Keratinocyte (primary cell): Measurements from ENCODE around the gene NEUROD2. TPM values are rescaled to one million over a fixed set of nuclear protein-coding genes. Genes with fewer than 3 reads are reported as not detected.

Experiments
- DNase-seq: peaks from one replicate; pipeline ENCODE4 v3.0.0-alpha.2; 2011; ENCODE audit warnings: low read depth, missing footprints, low spot score
- FAIRE-seq: peaks from 2 replicates; lab custom pipeline; 2011; peaks lifted over from hg19 to GRCh38; lab: Jason Lieb, UNC
- H2AFZ ChIP-seq: 2 replicates; pipeline ENCODE4 v1.6.0; 2012; ENCODE audit warnings: low read length, control low read depth, inconsistent platforms; ENCODE audit not compliant: control insufficient read depth
- H3K27ac ChIP-seq: 2 replicates; pipeline ENCODE4 v1.5.1; 2011; ENCODE audit warnings: low read length; ENCODE audit not compliant: control insufficient read depth, insufficient read depth
- H3K27me3 ChIP-seq: 3 replicates; pipeline ENCODE4 v1.6.0; 2011; ENCODE audit warnings: low read length; ENCODE audit not compliant: control insufficient read depth, insufficient read depth; ENCODE audit errors: extremely low read depth
- H3K36me3 ChIP-seq, 2 experiments: 2 replicates in 1 of 2; 3 replicates in 1 of 2; pipeline ENCODE4 v1.5.1; 2011; ENCODE audit warnings: low read length in 2 of 2, mild to moderate bottlenecking in 1 of 2; ENCODE audit not compliant: control insufficient read depth in 2 of 2, insufficient read depth in 2 of 2; ENCODE audit errors: extremely low read depth in 1 of 2
- H3K4me1 ChIP-seq: 3 replicates; pipeline ENCODE4 v1.5.1; 2011; ENCODE audit warnings: low read length; ENCODE audit not compliant: control insufficient read depth, insufficient read depth; ENCODE audit errors: extremely low read depth
- H3K4me2 ChIP-seq: 3 replicates; pipeline ENCODE4 v1.6.0; 2011; ENCODE audit warnings: low read depth, low read length; ENCODE audit not compliant: control insufficient read depth, insufficient read depth; ENCODE audit errors: extremely low read depth
- H3K4me3 ChIP-seq, 3 experiments: fragments of 200-600 bp in 1 of 3; sonication (generic) in 1 of 3; 2 replicates in 2 of 3; 3 replicates in 1 of 3; pipeline ENCODE4 v1.5.1; 2011 to 2016; ENCODE audit warnings: low read length in 3 of 3, mild to moderate bottlenecking in 3 of 3, control low read depth in 2 of 3, inconsistent platforms in 1 of 3, low read depth in 1 of 3, mixed read lengths in 1 of 3, mixed run types in 1 of 3, moderate library complexity in 1 of 3; ENCODE audit not compliant: control insufficient read depth in 2 of 3, insufficient read depth in 2 of 3; ENCODE audit errors: extremely low read depth in 1 of 3
- H3K79me2 ChIP-seq: 2 replicates; pipeline ENCODE4 v1.6.0; 2012; ENCODE audit warnings: low read length; ENCODE audit not compliant: control insufficient read depth, insufficient read depth
- H3K9ac ChIP-seq: 3 replicates; pipeline ENCODE4 v1.6.0; 2011; ENCODE audit warnings: low read length; ENCODE audit not compliant: control insufficient read depth, insufficient read depth; ENCODE audit errors: extremely low read depth
- H3K9me1 ChIP-seq: 3 replicates; pipeline ENCODE4 v1.6.0; 2011; ENCODE audit warnings: low read length; ENCODE audit not compliant: control insufficient read depth, insufficient read depth; ENCODE audit errors: extremely low read depth
- H3K9me3 ChIP-seq: 2 replicates; pipeline ENCODE4 v1.5.1; 2012; ENCODE audit warnings: low read depth, low read length; ENCODE audit not compliant: control insufficient read depth
- H4K20me1 ChIP-seq: 3 replicates; pipeline ENCODE4 v1.6.0; 2011; ENCODE audit warnings: low read length; ENCODE audit not compliant: control insufficient read depth, insufficient read depth; ENCODE audit errors: extremely low read depth
- EZH2 ChIP-seq: IDR thresholded peaks from one replicate; pipeline ENCODE4 v1.6.1; 2012; ENCODE audit warnings: inconsistent platforms, mild to moderate bottlenecking, low read length, moderate library complexity
- dilution Hi-C: fragments of 300-500 bp; cut with MboI; formaldehyde crosslinking; loops from one replicate; pipeline ENCODE4 v1.7.0; 2020; ENCODE audit warnings: low sequenced_read_pairs; ENCODE audit not compliant: extremely low pct_ligation_motif_present
- polyA plus RNA-seq, 5 experiments: library from polyadenylated mRNA; depleted of rRNA in 3 of 5; stranded (reverse) in 3 of 5; stranded (forward) in 1 of 5; unstranded in 1 of 5; fragments of >200 nt; gene quantifications; 1 replicate in 1 of 5; 2 replicates in 3 of 5; 3 replicates in 1 of 5; pipeline versions ENCODE4 v1.2.1 to v1.2.3, GENCODE V29; 2011 to 2012; ENCODE audit warnings: missing spikeins in 2 of 5, low read depth in 1 of 5, low replicate concordance in 1 of 5
- TF ChIP-seq, protein P1 (sequence below), 3 experiments: IDR thresholded peaks in 1 of 3; conservative IDR thresholded peaks in 1 of 3; optimal IDR thresholded peaks in 1 of 3; 2 replicates in 2 of 3; 3 replicates in 1 of 3; pipeline versions ENCODE3 to v1.5.1; 2011; ENCODE audit warnings: low read length in 3 of 3, mild to moderate bottlenecking in 3 of 3, moderate library complexity in 2 of 3, control low read depth in 1 of 3, inconsistent platforms in 1 of 3; ENCODE audit not compliant: insufficient read depth in 2 of 3; ENCODE audit errors: extremely low read depth in 1 of 3

The NEUROD2 gene
- polyA plus RNA-seq, 1 donor (not counting 4 experiments of a cell fraction or from before 2014, with no cell fraction given) = not detected

DNA sequence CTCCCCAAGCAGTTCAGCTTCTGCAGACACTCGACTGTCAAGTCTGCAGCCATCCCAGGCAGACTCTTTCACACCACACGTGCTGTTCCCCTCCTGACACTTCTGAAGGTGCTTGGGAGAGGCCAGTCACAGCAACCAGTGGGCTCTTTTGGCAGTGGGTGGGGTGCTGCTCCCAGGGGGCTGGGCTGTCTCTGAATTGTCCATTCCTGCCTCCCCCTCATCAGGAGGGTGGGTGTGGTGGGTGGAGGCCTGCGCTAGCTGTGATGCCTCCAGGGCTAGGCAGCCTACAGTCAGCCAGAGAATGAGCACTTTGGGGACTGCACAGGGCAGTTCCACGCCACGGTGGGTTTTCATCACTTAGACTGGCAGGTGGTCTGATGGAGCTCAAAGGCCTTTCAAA is 39.5 kb upstream of the NEUROD2 start:
- Histone ChIP-seq H3K4me1 (peaks cover 13% of the 10 kb centered on the region), H3K36me3 (peaks cover 0 to 3% of the 10 kb centered on the region in 2 experiments), H3K9me3 (no peaks in the 10 kb centered on the region), H3K79me2 (peaks cover 23% of the 10 kb centered on the region), H3K9me1 (peaks cover 3% of the 10 kb centered on the region), H2AFZ (no peak overlapping the region), H3K4me2 (no peak overlapping the region), H3K27ac (no peak overlapping the region), H3K27me3 (no peaks in the 10 kb centered on the region), H3K9ac (no peak overlapping the region), H3K4me3 (no peak overlapping the region), H4K20me1 (peaks cover 10% of the 10 kb centered on the region)
- dilution Hi-C loops = no loop called here
- no peak for TF ChIP-seq EZH2
- TF ChIP-seq, protein P1, sequence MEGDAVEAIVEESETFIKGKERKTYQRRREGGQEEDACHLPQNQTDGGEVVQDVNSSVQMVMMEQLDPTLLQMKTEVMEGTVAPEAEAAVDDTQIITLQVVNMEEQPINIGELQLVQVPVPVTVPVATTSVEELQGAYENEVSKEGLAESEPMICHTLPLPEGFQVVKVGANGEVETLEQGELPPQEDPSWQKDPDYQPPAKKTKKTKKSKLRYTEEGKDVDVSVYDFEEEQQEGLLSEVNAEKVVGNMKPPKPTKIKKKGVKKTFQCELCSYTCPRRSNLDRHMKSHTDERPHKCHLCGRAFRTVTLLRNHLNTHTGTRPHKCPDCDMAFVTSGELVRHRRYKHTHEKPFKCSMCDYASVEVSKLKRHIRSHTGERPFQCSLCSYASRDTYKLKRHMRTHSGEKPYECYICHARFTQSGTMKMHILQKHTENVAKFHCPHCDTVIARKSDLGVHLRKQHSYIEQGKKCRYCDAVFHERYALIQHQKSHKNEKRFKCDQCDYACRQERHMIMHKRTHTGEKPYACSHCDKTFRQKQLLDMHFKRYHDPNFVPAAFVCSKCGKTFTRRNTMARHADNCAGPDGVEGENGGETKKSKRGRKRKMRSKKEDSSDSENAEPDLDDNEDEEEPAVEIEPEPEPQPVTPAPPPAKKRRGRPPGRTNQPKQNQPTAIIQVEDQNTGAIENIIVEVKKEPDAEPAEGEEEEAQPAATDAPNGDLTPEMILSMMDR (optimal IDR thresholded peaks at IDR 0.05 in 1 of 3, IDR thresholded peaks at IDR 0.05 in 1 of 3, conservative IDR thresholded peaks at IDR 0.05 in 1 of 3; ENCODE audit: extremely low read depth in 1 of 3, insufficient read depth in 2 of 3, low read length in 3 of 3) = no peak
- FAIRE-seq = no peak
- no peak for DNase-seq

DNA sequence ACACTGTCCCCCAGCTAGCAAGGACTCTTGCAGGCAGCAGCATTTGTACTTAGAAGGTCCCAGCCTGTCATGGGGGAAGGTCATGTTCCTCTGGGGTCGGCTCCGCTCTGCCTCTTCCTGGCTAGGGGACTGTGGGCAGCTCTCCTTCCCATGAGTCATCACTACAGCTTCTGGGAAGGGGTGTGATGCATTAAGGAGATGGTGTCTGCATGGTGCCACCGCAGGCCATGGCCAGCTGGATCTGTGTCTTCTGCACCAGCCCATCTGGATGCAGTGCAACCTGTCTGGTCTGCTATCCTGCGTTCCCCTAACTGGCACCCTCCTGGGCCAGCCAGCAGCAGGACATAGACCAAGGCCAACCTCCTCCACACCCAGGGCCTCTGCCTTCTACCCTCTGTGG is 35.6 kb upstream of the NEUROD2 start:
- TF ChIP-seq EZH2 = no peak
- TF ChIP-seq, protein P1 (optimal IDR thresholded peaks at IDR 0.05 in 1 of 3, IDR thresholded peaks at IDR 0.05 in 1 of 3, conservative IDR thresholded peaks at IDR 0.05 in 1 of 3; ENCODE audit: extremely low read depth in 1 of 3, insufficient read depth in 2 of 3, low read length in 3 of 3) = no peak
- peaks cover 3% of the 10 kb centered on the region for H3K9me1 ChIP-seq
- no peaks in the 10 kb centered on the region for H3K9me3 ChIP-seq
- no peak overlapping the region for H2AFZ ChIP-seq
- no peak for FAIRE-seq
- peaks cover 10% of the 10 kb centered on the region for H4K20me1 ChIP-seq
- no peak for DNase-seq
- H3K36me3 ChIP-seq = peaks cover 0 to 3% of the 10 kb centered on the region in 2 experiments
- H3K4me3 ChIP-seq = no peak overlapping the region
- H3K4me1 ChIP-seq = peaks cover 16% of the 10 kb centered on the region
- no peak overlapping the region for H3K9ac ChIP-seq
- no peak overlapping the region for H3K4me2 ChIP-seq
- dilution Hi-C loops = no loop called here
- no peak overlapping the region for H3K27ac ChIP-seq
- H3K79me2 ChIP-seq = peaks cover 41% of the 10 kb centered on the region
- no peaks in the 10 kb centered on the region for H3K27me3 ChIP-seq
